Measurements from ENCODE around the gene HCST.

HCST gene

DNA sequence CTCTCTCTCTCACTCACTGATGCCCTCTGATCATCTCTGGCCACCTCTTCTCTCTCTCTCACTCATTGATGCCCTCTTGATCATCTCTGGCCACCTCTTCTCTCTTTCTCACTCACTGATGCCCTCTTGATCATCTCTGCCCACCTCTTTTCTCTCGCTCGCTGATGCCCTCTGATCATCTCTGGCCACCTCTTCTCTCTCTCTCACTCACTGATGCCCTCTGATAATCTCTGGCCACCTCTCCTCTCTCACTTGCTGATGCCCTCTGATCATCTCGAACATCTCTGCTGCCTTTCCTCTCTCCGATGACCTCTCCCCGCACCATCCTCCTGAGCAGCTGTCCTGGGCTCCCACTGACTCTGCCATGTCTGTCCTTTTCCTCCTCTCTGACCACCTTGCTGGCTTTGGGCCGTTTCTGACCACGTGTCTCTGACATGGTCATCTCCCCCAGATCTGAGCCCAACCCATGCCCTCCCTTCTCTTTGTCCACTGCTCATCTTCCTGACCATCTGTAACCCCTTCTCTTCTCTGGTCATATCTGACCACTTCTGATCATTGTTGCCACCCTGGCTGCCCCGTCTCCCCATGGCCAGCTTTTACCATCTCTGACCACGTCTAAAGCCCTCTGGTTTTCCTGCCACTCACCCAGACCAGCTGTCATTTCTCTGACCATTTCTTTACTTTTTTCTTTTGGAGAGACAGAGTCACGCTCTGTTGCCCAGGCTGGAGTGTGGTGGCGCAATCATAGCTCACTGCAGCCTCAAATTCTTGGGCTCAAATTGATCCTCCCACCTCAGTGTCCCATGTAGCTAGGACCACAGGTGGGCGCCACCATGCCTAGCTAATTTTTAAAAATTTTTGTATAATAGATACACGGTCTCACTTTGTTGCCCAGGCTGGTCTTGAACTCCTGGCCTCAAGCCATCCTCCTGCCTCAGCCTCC, 36.2 kb downstream of the HCST start:
- DNase-seq, result no peak

DNA sequence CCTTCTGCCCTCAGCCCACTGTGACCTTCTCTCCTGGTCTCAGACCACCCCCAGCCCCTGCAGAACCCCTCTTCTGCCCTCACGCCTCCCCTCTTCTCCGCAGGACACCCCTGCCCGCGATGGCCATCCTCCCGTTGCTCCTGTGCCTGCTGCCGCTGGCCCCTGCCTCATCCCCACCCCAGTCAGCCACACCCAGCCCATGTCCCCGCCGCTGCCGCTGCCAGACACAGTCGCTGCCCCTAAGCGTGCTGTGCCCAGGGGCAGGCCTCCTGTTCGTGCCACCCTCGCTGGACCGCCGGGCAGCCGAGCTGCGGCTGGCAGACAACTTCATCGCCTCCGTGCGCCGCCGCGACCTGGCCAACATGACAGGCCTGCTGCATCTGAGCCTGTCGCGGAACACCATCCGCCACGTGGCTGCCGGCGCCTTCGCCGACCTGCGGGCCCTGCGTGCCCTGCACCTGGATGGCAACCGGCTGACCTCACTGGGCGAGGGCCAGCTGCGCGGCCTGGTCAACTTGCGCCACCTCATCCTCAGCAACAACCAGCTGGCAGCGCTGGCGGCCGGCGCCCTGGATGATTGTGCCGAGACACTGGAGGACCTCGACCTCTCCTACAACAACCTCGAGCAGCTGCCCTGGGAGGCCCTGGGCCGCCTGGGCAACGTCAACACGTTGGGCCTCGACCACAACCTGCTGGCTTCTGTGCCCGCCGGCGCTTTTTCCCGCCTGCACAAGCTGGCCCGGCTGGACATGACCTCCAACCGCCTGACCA, 37.2 kb downstream of the HCST start:
- DNase-seq, result no peak

DNA sequence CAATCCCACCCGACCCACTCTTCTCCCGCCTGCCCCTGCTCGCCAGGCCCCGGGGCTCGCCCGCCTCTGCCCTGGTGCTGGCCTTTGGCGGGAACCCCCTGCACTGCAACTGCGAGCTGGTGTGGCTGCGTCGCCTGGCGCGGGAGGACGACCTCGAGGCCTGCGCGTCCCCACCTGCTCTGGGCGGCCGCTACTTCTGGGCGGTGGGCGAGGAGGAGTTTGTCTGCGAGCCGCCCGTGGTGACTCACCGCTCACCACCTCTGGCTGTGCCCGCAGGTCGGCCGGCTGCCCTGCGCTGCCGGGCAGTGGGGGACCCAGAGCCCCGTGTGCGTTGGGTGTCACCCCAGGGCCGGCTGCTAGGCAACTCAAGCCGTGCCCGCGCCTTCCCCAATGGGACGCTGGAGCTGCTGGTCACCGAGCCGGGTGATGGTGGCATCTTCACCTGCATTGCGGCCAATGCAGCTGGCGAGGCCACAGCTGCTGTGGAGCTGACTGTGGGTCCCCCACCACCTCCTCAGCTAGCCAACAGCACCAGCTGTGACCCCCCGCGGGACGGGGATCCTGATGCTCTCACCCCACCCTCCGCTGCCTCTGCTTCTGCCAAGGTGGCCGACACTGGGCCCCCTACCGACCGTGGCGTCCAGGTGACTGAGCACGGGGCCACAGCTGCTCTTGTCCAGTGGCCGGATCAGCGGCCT, 37.9 kb downstream of the HCST start:
- no peak for DNase-seq

DNA sequence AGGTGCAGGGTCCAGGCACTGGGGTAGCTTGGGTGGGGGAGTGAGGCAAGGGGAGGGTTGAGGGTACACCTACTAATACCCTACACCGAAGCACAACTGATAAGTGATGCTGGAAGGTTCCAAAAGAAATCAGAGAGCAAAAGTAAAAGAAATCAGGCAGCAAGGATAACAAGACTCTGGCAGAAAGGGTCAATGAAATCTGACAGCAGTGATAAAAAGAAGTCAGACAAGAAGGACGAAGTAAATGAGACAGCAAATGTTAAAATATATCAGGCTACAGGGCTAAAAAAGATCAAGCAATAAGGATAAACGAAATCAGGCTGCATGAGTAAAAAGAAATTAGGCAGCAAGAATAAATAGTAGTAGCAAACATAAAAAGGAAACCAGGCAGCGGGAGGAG, 38.5 kb downstream of the HCST start:
- DNase-seq, result no peak

DNA sequence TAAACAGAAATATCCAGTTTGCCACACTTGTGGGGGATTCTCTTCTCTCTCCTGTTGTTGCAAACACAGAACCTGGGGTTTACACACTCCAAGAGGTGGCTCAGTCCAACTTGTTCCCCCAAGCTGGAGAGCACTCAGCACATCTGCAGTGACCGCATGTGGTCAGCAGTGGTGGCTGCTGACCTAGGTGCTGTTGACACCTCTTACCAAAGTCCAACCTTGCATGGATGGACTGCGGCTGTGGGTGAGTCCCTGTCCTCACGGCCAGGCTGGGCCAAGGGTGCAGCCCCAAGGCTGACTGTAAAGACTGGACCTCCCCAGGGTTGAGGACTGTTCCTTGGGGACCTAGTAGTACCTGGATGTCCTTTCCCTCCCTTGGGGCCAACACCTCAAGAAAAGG, 39.9 kb downstream of the HCST start:
- no peak for DNase-seq

DNA sequence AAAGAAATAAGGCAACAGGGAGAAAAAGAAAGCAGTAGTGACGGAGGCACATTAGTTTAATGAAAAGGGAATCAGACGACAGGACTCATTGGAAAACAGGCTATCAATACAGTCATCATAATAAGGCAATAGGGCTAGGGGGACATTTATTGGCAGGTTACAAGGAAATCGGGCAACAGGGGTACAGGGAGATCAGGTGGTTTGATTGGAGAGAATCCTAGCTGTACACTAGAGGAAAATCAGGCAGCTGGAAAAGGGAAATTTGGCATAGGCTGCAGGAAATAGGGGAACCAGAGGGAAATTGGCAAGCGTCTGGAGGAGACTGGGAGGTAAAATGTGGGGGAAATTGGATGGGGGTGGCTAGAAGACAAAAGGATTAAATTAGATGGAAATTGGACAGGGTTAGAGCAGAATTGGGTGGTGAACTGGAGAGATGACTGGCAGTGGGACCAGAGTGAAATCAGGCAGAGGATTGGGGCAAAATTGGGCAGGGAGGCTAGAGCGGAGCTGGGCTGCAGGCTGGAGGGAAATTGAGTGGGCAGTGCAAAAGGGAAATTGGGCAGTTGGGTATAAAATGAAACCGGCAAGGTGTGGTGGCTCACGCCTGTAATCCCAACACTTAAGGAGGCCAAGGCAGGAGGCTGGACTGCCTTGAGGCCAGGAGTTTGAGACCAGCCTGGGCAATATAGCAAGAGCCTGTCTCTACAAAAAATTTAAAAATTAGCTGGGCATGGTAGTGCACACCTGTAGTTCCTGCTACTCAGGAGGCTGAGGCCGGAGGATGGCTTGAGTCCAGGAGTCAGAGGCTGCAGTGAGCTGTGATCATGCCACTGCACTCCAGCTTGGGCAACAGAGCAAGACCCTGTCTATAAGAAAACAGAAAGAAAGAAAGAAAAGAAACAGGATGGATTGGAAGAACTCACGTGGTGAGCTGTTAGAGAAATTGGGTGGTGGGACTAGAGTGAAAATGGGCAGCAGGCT, 41.3 kb downstream of the HCST start:
- no peak for DNase-seq

DNA sequence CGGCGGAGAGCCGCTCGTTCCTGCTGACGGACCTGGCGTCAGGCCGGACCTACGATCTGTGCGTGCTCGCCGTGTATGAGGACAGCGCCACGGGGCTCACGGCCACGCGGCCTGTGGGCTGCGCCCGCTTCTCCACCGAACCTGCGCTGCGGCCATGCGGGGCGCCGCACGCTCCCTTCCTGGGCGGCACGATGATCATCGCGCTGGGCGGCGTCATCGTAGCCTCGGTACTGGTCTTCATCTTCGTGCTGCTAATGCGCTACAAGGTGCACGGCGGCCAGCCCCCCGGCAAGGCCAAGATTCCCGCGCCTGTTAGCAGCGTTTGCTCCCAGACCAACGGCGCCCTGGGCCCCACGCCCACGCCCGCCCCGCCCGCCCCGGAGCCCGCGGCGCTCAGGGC, 42.2 kb downstream of the HCST start:
- DNase-seq, result no peak

DNA sequence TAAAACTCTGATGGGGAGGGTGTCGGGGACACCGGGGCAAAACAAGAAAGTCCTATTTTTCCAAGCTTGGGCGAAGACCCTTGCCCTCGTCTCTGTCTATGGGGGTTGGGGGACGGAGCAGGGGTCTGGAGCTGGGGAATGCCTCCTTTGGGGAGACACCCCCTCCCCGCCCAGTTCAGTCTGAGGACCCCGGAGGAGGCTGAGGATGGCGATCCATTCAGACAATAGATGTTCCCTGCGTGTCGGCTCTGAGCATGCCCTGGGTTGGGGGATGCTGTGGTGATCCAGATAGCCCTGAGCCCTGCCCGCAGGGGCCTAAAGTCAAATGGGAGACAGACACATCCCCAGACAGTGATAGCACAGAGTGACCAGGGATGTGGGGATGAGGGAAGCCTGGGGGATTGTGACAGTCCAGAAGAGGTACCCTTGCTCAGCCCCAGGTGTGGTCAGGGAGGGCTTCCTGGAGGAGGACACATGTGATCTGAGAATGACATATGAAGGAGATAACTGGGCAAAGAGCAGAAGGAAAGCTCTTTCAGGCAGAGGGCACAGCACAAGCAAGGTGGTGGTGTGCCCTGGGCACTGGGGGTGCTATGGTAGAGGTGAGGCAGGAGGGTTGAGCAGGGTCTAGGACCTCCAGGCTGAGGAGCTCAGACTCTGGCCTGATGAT, 42.9 kb downstream of the HCST start:
- DNase-seq, result no peak

DNA sequence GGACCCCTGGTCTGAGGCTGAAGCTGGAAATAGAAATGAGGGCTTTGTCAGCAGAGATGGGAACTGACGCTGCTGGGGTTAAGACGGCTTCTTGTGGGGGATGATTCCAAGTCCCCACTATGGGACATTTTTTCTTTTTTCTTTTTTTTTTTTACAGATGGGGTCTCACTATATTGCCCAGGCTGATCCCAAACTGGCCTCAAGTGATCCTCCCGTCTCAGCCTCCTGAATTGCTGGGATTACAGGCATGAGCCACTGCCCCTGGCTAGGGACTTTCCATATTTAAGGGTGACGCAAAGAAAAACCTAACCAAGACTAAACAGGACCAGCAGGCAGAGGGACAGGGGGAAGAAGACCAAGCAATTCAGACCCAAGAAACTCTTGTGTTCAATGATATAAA, 43.9 kb downstream of the HCST start:
- DNase-seq, result no peak

DNA sequence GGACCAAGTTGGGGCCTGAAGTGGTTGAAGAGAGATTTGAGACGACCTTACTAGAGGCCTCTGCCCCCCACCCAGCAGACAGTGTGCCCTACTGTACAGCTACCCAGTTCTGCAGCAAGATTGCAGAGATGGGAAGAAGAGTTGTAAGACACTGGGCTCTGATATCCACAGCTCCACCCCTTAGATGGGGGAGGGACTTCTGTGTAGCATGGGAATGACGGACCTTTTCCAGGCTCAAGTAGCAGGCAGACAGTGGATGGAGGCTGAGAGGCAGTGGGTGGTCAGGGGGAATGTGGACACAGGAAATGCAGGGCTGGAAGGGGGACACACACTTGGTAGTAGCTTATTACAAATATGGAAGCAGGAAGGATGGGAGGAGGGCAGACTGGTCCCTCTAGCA, 46.8 kb downstream of the HCST start:
- no peak for DNase-seq
